RWPE1 (cell line): ENCODE results near the gene GUCD1.
"Not testable (repeated sequence)": the region's sequence is repeated elsewhere in the genome, so short reads cannot be mapped to it uniquely, and the experiment has no call there.

Experiments used
- CTCF ChIA-PET: fragments of 350-600 bp; sonication (Branson Sonifier 250); formaldehyde crosslinking; extraction: SDS; loops from one replicate; lab custom pipeline; 2021; lab: Yijun Ruan, JAX
- POLR2A ChIA-PET: fragments of 400-600 bp; formaldehyde crosslinking; extraction: SDS; loops from one replicate; lab custom pipeline; 2020; ENCODE audit warnings: antibody characterized with exemption; ENCODE audit not compliant: low non-redundant PET; lab: Yijun Ruan, JAX
- DNase-seq: peaks from one replicate; pipeline ENCODE4 v3.0.0; 2012; ENCODE audit warnings: low spot score
- H3K27ac ChIP-seq: fragments of 450-650 bp; 2 replicates; pipeline ENCODE4 v1.5.1; 2017
- TF ChIP-seq, protein P1 (sequence below): fragments of 450-650 bp; conservative IDR thresholded peaks from 2 replicates; pipeline ENCODE4 v1.5.1; 2017; ENCODE audit warnings: low read depth, mild to moderate bottlenecking

GUCD1 gene

DNA sequence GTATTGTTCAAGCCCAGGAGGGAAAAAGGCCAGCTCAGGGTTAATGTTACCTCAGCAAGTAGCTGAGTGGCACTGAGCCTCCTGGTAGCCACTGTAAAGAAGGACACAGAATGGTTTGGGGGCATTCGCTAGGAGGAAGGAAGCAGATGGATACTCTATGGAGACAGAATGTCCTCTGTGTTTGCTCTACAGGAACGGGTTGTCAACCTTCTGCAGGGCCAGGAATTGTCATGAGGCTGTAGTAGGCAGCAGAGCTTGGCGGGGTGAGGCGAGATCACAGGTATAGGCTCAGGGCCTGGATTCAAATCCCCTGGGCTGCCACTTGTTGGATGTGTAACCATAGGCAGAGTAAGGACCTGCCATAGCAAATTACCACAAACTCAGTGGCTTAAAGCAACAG, 40.9 kb upstream of the GUCD1 start:
- ChIA-PET CTCF (interaction anchor here (0.6 kb wide), 2 partner anchors 26 to 173 kb away, joined by 4 to 8 read pairs; no protein-coding TSS in a partner anchor), POLR2A (no interaction called here)
- DNase-seq: no peak
- H3K27ac ChIP-seq: no peak overlapping the region
- TF ChIP-seq, protein P1, sequence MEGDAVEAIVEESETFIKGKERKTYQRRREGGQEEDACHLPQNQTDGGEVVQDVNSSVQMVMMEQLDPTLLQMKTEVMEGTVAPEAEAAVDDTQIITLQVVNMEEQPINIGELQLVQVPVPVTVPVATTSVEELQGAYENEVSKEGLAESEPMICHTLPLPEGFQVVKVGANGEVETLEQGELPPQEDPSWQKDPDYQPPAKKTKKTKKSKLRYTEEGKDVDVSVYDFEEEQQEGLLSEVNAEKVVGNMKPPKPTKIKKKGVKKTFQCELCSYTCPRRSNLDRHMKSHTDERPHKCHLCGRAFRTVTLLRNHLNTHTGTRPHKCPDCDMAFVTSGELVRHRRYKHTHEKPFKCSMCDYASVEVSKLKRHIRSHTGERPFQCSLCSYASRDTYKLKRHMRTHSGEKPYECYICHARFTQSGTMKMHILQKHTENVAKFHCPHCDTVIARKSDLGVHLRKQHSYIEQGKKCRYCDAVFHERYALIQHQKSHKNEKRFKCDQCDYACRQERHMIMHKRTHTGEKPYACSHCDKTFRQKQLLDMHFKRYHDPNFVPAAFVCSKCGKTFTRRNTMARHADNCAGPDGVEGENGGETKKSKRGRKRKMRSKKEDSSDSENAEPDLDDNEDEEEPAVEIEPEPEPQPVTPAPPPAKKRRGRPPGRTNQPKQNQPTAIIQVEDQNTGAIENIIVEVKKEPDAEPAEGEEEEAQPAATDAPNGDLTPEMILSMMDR: no peak

GRCh38 chr22:24595228-24595627, 40.3 kb upstream of the GUCD1 start:
- TF ChIP-seq, protein P1: no peak
- CTCF ChIA-PET: interaction anchor here (0.6 kb wide), 2 partner anchors 27 to 173 kb away, joined by 4 to 8 read pairs; no protein-coding TSS in a partner anchor
- POLR2A ChIA-PET: no interaction called here
- H3K27ac ChIP-seq: no peak overlapping the region
- DNase-seq: no peak

DNA sequence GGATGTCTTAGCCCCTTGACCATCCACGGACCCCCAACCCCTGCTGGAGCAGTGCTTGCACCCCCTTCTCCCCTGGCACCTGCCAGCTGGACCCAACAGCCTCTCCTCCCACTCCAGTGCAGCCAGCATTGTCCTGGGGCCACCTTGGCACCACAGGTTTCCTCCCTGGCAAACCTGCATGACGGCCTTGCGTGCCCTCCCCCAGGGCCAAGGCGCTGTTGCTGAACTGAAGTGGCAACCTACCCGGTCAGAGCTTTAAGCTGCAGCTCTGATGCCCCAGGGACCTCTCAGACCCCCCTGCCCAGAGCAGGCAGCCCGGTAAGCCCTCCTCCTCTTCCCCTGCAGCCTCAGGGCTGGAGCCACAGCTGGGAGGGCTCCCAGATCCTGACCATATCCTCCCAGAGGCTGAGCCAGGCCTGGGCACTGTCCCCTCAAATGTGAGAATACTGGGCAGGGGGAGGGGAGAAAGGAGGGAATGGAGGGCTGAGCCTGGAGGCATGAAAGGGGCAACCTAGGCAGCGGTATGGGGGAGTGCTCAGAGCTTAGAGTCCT, 39.7 kb upstream of the GUCD1 start:
- DNase-seq: no peak
- CTCF ChIA-PET: no interaction called here
- peak overlapping the region; percentile 76; the same call in 1 of the 2 replicates for H3K27ac ChIP-seq
- POLR2A ChIA-PET: no interaction called here
- TF ChIP-seq, protein P1: no peak

- no peak for DNase-seq
- ChIA-PET CTCF (no interaction called here), POLR2A (no interaction called here)
- H3K27ac ChIP-seq: peak overlapping the region; percentile 76
- TF ChIP-seq, protein P1: no peak
These were observed 39.1 kb upstream of the GUCD1 start for GRCh38 chr22:24593836-24594568.

DNA sequence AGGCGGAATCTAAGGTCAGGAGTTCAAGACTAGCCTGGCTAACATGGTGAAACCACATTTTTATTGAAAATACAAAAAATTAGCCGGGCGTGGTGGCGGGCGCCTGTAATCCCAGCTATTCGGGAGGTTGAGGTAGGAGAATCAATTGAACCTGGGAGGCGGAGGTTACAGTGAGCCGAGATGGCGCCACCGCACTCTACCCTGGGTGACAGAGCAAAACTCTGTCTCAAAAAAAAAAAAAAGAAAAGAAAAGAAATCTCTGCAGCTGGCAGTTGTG, 38.6 kb upstream of the GUCD1 start:
- POLR2A ChIA-PET, CTCF ChIA-PET, DNase-seq: not testable (repeated sequence)
- H3K27ac ChIP-seq: peak overlapping the region; percentile 76

DNA sequence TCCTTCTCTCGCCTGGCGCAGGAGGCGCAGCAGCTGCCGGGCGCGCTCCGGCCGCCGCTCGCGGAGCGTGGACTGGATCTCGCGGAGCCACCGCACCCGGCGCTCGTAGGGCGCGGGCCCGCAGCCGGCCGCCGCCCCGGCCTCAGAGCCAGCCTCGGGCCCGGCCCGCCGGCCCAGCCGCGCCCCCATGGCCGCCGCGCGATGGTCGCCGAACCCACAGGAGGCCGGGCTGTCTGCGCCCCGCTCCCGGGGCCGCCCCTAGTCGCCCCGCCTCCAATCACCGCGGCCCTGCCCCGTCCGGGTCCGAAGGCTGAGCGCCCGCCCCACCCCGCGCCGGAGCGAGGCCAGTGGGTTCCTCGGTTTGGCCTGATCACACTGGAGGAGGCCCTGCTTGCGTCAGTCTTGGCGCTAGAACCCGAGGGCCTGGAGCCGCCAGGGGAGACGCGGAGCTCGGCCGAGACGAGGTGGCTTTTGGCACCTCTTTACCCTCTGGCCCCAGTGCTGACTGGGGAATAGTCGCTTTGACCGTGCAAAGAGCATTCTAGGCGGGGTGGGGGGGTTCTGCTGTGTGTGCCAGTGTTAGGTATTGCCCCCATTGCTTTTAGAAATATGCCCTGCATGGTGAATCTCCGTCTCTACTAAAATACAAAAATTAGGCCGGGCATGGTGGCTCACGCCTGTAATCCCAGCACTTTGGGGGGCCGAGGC, 38.1 kb upstream of the GUCD1 start, which contains the start of gene LRRC75B:
LRRC75B (minus strand) TSS at position 223 of the 708 bp plus-strand sequence; CDS start at position 189, 34 bp downstream.
- DNase-seq: peak; percentile 71
- TF ChIP-seq, protein P1: no peak
- H3K27ac ChIP-seq: peak within 1 kb of the TSS; percentile 76
- ChIA-PET POLR2A (no interaction called here), CTCF (interaction anchor here (0.6 kb wide), 1 partner anchor 168 kb away, joined by 3 read pairs; no protein-coding TSS in a partner anchor)
